Large intestine (tissue), 3 donors: ENCODE data around the gene COL18A1. TPM values are rescaled to one million over a fixed set of nuclear protein-coding genes. Genes with fewer than 3 reads are reported as not detected.
A peak's percentile ranks its signal among the peaks of the same experiment; 100 is the strongest.

Experiments used
- DNase-seq, 2 donors: peaks; one replicate each; pipeline versions ENCODE4 v3.0.0 to v3.0.0-alpha.2; 2013
- H3K27ac ChIP-seq: one replicate; pipeline ENCODE4 v1.5.1; 2013; ENCODE audit warnings: low read length
- H3K27me3 ChIP-seq: 2 replicates; pipeline ENCODE4 v1.6.1; 2013; ENCODE audit warnings: low read length; ENCODE audit not compliant: control insufficient read depth, insufficient read depth
- H3K36me3 ChIP-seq: 2 replicates; pipeline ENCODE4 v1.6.1; 2013; ENCODE audit warnings: low read length; ENCODE audit not compliant: control insufficient read depth, insufficient read depth
- H3K4me1 ChIP-seq: one replicate; pipeline ENCODE4 v1.6.1; 2013; ENCODE audit warnings: low read length; ENCODE audit not compliant: control insufficient read depth, insufficient read depth
- H3K4me3 ChIP-seq: one replicate; pipeline ENCODE4 v1.5.1; 2013; ENCODE audit warnings: low read length
- H3K9me3 ChIP-seq: one replicate; pipeline ENCODE4 v1.6.1; 2013; ENCODE audit warnings: mild to moderate bottlenecking, low read depth, low read length, moderate library complexity; ENCODE audit not compliant: control insufficient read depth
- WGBS: methylation state at CpG from one replicate; pipeline ENCODE4 v1.1.5; 2013; ENCODE audit warnings: low lambda C conversion rate; ENCODE audit not compliant: insufficient coverage; 5-methylcytosine and 5-hydroxymethylcytosine counted together
- polyA plus RNA-seq: library from polyadenylated mRNA; unstranded; fragments of 120-200 nt; gene quantifications from one replicate; pipeline ENCODE4 v1.2.1, GENCODE V29; 2013

Gene COL18A1
- polyA plus RNA-seq, 1 donor, result 44.4 TPM

DNA sequence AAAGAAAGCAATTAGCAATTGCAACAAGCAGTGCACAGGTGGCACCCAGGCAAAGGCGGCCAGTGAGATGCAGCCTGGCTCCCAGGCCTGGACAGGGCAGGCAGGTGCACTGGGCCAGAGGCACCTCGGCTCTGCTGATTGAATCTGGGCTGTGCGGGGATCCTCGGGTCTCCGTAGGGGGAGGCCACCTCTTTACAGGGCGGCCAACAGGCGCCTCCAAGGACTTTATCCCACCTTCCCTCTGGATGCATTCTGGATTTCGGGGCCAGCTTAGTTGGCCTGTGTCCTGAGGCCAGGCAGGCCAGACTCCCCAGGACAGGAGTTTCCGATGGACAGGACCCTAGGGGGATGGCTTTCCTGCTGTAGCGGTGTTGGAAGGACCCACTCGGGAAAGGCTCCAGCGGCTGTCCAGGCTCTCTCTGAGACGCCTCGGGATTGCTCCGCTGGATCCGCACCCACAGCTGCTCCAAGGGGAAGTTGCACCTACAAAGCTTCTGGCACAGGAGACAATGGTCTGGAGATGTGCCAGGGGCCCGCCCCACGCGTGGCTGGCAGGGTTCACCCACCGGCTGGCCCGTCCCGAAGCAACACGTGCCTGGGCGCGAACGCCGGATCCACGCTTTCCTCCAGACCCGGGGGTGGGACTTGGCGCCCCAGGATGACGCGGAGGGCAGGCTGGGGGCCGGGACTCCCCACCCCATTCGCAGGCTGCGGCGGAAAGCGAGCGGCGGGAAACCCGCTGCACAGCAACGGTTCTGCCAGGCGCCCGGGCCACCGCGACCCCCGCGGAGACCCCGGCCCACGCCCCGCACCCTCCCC is 136.5 kb downstream of the COL18A1 start:
- Histone ChIP-seq H3K27ac (peak overlapping the region; percentile 17), H3K4me3 (peak overlapping the region; percentile 37), H3K36me3 (no peaks in the 10 kb centered on the region), H3K9me3 (peaks cover 10% of the 10 kb centered on the region), H3K4me1 (peaks cover 24% of the 10 kb centered on the region), H3K27me3 (no peaks in the 10 kb centered on the region)
- DNase-seq, result peak; percentile 58 to 79
- no CpG with 5 or more reads among the region's 50 CpGs for WGBS

DNA sequence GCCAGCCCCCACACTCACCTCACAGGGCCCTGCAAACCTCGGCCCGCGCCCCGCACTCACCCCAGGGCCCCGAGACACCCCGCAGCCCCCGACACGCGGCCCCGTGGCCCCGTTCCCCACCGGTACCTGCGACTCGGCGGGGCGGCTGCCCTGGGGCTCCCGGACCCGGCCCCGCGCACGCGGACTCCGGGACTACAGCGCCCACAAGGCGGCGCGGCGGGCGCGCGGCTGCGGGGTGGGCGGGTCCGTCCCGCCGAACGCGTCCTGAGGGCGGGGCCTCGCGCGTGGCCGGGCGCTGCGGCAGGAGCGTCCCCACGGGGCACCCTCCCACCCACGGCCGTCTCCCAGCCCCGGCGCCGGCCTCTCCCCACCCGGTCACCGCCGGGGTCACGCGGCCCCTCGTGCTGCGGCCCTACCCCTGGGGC is 137.3 kb downstream of the COL18A1 start, which contains the start of gene SLC19A1:
TSS of gene SLC19A1 (minus strand) at position 199 of the 425 bp plus-strand sequence. CDS start 4,481 bp downstream, outside the sequence.
- no peaks in the 10 kb centered on the region for H3K36me3 ChIP-seq
- no CpG with 5 or more reads among the region's 59 CpGs for WGBS
- DNase-seq, result peak; percentile 54 to 66
- H3K4me1 ChIP-seq, result peaks cover 24% of the 10 kb centered on the region
- H3K9me3 ChIP-seq, result peaks cover 10% of the 10 kb centered on the region
- H3K27ac ChIP-seq, result peak within 1 kb of the TSS; percentile 17
- no peaks in the 10 kb centered on the region for H3K27me3 ChIP-seq
- H3K4me3 ChIP-seq, result peak within 1 kb of the TSS; percentile 37

DNA sequence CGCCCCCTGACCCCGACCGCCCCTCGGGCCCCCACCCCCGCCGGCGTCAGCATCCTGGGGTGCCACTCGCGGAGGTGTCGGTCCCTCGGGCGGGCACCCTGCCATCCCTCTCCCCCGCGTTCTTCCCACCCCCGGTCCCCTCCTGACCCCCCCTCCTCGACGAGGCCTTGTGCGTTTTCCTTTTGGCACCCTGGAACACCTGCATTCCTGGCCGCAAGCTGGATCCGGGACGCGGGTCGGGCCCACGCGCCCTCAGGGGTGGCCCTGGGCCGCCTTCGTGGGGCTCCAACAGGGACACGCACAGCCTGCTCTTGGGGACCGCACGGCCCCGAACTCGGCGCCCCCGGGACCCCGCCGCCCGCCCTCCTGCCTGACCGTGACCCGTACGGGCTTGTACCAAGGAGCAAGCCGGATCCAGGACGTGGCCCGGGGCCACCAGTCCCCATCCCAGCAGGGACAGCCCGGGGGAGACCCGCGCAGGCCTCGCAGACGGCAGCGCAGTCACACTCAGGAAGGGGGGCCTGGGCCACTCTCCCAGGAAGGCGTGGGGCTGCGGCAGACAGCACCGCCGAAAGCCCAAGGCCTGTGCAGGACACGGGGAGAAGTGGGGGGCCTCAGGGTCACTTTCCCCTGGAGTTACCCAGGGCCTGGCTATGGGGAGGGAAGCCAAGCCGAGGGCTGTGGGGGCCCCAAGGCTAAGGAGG is 137.9 kb downstream of the COL18A1 start:
- no peaks in the 10 kb centered on the region for H3K36me3 ChIP-seq
- no CpG with 5 or more reads among the region's 55 CpGs for WGBS
- no peak overlapping the region for H3K27ac ChIP-seq
- no peaks in the 10 kb centered on the region for H3K27me3 ChIP-seq
- H3K4me3 ChIP-seq, result peak overlapping the region; percentile 23
- DNase-seq, result peak in 1 of 2 donors; percentile 32
- peaks cover 24% of the 10 kb centered on the region for H3K4me1 ChIP-seq
- peaks cover 7% of the 10 kb centered on the region for H3K9me3 ChIP-seq

DNA sequence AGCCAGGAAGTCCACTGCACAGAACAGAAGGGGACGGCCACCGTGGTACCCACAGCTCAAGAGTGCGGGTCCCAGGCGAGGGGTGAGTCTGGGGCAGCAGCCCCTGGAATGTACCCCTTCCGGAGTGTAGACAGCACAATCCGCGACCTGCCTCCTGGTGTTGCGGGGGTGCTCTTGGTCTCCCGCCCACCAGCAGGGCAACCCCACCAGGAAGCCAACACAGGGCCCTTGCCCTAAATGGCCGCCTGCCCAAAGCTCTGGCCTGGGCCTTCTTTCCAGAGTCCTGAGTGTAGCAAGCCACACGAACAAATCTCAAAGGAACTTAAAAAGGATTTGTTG is 138.4 kb downstream of the COL18A1 start:
- H3K27ac ChIP-seq, result no peak overlapping the region
- H3K4me1 ChIP-seq, result peaks cover 22% of the 10 kb centered on the region
- WGBS, result no CpG with 5 or more reads among the region's 11 CpGs
- H3K9me3 ChIP-seq, result peaks cover 4% of the 10 kb centered on the region
- no peak overlapping the region for H3K4me3 ChIP-seq
- no peaks in the 10 kb centered on the region for H3K27me3 ChIP-seq
- H3K36me3 ChIP-seq, result no peaks in the 10 kb centered on the region
- DNase-seq, result no peak

DNA sequence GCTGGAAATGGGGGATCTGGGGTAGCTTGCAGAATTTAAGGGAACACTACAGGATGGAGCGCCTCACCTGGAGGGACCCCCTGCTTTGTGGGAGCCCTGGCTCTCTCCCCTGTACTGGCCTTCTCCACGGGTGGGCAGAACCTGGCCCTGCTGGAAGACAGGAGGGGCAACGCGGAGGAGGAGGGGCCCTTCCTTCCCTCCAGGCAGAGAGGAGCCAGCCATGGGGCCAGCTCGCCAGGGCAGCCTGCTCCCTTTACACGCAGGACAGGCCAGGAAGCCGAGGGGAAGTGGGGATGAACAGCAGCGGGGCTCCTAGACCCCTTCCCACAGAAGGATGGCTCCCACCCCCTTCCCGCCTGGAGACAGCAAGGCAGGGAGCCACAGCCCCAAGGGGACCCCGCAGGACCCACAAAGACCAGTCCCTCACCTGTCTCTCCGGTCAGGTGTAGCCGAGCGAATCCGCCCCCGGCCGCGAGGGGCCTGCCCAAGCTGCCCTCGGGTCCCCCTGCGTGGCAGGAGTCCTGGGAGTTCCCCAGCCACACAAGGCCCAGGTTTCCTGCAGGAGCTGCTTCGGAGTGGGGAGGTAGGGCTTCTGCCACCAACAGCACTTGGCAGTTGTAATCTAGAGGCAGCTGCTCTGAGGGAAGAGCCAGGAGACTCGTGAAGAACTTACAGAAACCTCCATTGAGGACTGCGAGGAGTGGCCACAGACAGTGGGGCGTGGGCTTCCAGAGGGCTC is 138.9 kb downstream of the COL18A1 start:
- no peak for DNase-seq
- Histone ChIP-seq H3K27me3 (no peaks in the 10 kb centered on the region), H3K36me3 (no peaks in the 10 kb centered on the region), H3K4me3 (no peak overlapping the region), H3K9me3 (no peaks in the 10 kb centered on the region), H3K4me1 (peaks cover 19% of the 10 kb centered on the region), H3K27ac (no peak overlapping the region)
- WGBS, result no CpG with 5 or more reads among the region's 23 CpGs

DNA sequence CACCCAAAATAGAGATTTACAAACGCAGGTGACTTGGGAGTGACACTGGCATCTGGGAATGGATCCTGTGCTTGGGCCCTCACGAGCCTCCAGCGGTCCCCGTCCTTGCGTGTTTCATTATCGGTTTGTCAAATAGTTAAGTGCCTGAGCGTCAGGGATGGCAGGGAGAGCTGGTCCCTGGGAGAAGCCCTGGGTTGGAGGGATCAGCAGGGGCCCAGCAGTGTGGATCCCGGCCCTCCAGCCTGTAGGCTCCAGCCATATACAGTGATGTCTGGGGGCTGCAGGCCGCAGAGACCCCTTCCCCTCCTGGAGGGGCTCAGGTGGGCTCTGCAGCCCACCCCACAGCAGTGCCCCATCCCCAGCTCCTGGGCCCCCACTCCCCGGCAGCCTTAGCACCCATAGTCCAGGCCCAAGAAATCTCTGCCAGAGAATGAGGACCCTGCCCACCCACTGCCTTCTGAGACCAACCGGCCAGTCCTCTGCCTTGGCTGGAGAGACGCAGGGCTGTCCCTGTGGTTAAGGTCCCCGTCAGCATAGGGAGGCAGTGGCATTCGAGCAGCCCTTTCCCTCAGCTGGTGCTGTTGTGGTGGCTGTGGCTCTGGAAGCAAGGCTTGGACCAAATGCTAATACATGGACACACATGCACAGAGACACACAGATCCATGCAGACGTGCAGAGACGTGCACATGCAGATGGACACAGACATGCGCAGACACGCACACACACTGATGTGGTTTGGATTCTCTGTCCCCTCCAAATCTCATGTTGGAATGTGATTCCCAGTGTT is 139.7 kb downstream of the COL18A1 start:
- no peaks in the 10 kb centered on the region for H3K36me3 ChIP-seq
- no peaks in the 10 kb centered on the region for H3K9me3 ChIP-seq
- no peak overlapping the region for H3K4me3 ChIP-seq
- no peak for DNase-seq
- H3K4me1 ChIP-seq, result peaks cover 17% of the 10 kb centered on the region
- no peaks in the 10 kb centered on the region for H3K27me3 ChIP-seq
- H3K27ac ChIP-seq, result no peak overlapping the region
- WGBS, result no CpG with 5 or more reads among the region's 18 CpGs

DNA sequence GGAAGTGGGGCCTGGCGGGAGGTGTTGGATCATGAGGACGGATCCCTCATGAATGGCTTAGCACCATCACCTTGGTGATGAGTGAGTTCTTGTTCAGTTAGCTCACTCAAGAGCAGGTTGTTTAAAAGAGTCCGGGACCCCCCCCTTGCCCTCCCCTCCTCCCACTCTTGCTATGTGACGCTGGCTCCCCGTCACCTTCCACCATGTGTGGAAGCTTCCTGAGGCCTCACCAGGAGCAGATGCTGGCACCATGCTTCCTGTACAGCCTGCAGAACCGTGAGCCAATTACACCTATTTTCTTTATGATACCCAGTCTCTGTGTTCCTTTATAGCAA is 140.2 kb downstream of the COL18A1 start:
- no CpG with 5 or more reads among the region's 6 CpGs for WGBS
- no peaks in the 10 kb centered on the region for H3K36me3 ChIP-seq
- H3K27me3 ChIP-seq, result no peaks in the 10 kb centered on the region

DNA sequence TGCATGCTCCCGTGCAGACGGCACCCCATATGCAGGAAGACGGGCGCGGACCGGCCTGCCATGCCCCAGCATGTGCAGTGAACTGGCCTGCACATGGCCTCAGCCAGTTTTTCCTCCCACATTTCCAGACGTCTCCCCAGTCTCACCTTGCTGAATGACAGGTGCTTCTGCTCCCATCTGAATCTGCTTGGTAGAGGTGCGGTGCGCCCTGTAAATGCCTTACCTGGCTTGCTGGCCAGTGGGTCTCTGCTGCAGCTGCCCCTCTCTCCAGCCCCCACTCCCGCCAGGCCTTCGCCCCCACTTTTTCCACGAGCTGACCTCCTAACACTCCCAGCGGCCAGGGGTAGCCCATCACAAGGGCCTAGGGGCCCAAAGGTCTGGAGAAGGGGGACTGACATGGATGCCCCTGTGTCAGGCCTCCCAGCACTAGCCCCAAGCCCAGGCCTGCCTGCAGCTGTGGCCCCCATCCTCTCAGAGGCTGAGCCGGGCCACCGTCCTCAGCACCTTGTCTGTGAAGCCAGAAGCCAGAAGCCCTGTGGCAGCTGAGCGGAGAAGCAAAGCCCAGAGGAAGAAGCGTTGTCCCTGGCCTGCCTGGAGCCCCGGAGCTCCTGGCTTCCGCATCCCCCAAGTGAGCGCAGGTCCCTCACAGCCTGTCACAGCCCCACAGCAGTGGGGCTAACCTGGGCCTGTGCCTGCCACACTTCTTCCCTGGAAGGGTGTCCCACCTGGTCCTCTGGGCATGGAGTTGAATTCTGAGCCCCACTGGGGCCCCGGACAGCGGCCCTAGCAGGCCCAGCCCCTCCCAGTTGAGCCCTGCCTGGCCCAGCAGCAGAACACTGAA is 140.9 kb downstream of the COL18A1 start:
- H3K27me3 ChIP-seq, result no peaks in the 10 kb centered on the region
- no peaks in the 10 kb centered on the region for H3K9me3 ChIP-seq
- H3K4me3 ChIP-seq, result no peak overlapping the region
- peaks cover 22% of the 10 kb centered on the region for H3K4me1 ChIP-seq
- WGBS, result no CpG with 5 or more reads among the region's 22 CpGs
- H3K36me3 ChIP-seq, result no peaks in the 10 kb centered on the region
- no peak for DNase-seq
- no peak overlapping the region for H3K27ac ChIP-seq

More for the DNA sequence above, 140.2 kb downstream of the COL18A1 start:
- no peak overlapping the region for H3K4me3 ChIP-seq
- no peaks in the 10 kb centered on the region for H3K9me3 ChIP-seq
- no peak for DNase-seq
- no peak overlapping the region for H3K27ac ChIP-seq
- H3K4me1 ChIP-seq, result peaks cover 21% of the 10 kb centered on the region

DNA sequence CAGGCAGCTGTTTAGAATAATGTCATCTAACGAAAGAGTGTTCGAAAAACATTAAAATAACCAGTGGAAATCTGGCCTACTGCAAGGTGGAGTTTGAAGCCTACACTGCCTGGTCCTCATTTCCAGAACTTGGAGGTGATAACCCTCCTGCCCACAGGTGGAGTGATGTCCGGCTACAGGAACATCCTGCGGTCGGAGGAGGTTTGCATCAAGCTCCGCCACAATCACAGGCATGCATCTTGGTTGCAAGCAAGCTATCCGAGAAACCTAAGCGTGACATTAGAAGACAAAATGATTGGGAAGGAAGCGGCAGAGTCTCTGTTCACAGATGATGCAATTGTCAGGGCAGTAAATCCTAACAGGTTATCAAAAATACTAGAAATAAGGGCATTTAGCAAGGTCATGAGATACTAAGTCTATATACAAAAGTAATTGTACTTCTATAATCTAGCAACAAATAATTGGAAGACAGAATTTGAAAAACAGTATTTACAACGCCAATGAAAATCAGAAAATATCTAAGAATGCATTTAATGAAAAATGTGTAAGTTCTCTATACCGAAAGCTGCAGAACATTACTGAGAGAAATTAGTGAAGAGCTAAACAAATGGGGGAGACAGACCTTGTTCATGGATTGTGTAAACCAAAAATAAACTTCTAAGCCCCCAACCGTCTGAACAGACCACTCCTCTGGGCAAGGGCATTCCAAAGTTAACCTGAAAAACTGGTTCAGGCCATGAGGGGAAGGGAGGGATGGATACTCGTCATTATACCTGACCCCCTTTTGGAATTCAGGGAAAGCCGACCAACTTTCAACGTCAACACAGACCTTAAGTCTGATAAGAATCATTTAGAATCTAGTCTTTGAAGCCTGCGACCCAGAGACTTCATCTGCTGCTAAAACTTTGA is 141.9 kb downstream of the COL18A1 start:
- DNase-seq, result no peak
- no peaks in the 10 kb centered on the region for H3K27me3 ChIP-seq
- H3K27ac ChIP-seq, result no peak overlapping the region
- 83% methylated on average over 1 of the region's 16 CpGs for WGBS
- peaks cover 16% of the 10 kb centered on the region for H3K4me1 ChIP-seq
- no peaks in the 10 kb centered on the region for H3K36me3 ChIP-seq
- no peak overlapping the region for H3K4me3 ChIP-seq
- H3K9me3 ChIP-seq, result no peaks in the 10 kb centered on the region
